ENCODE measurements around the gene BEND4. TPM values are rescaled to one million over a fixed set of nuclear protein-coding genes. Genes with fewer than 3 reads are reported as not detected.
"Not testable (repeated sequence)": the region's sequence is repeated elsewhere in the genome, so short reads cannot be mapped to it uniquely, and the experiment has no call there.

The BEND4 gene
- total RNA-seq = under 1 TPM; 0.42 to 0.62 TPM

GRCh38 chr4:42152507-42153504 is at the start of gene BEND4:
TSS of gene BEND4 (minus strand) at chr4:42152655. CDS start at chr4:42152143, 512 bp downstream.
- ChIA-PET CTCF (no interaction called here), POLR2A (no interaction called here)
- H3K27me3 Mint-ChIP-seq = peaks cover 46% of the 10 kb centered on the region
- peak within 1 kb of the TSS; percentile 69 for H3K4me3 Mint-ChIP-seq
- intact Hi-C loops (cut with DNase I, micrococcal nuclease) = loop anchor here in 1 of 2 experiments (5.0 kb wide), 1 partner anchor 271 kb away; no protein-coding TSS in a partner anchor
- ATAC-seq (peak; percentile 23), DNase-seq (peak; percentile 9)
- H3K4me1 Mint-ChIP-seq = peaks cover 11% of the 10 kb centered on the region
- no peaks in the 10 kb centered on the region for H3K9me3 Mint-ChIP-seq (ENCODE audit: low read depth)
- H3K27ac Mint-ChIP-seq = no peak within 1 kb of the TSS
- no peaks in the 10 kb centered on the region for H3K36me3 Mint-ChIP-seq (ENCODE audit: low read depth)

- ATAC-seq (no peak), DNase-seq (no peak)
- no peak overlapping the region for H3K4me3 Mint-ChIP-seq
- H3K9me3 Mint-ChIP-seq (ENCODE audit: low read depth) = no peaks in the 10 kb centered on the region
- H3K36me3 Mint-ChIP-seq (ENCODE audit: low read depth) = no peaks in the 10 kb centered on the region
- H3K27me3 Mint-ChIP-seq = peaks cover 3% of the 10 kb centered on the region
- intact Hi-C loops (cut with DNase I, micrococcal nuclease) = no loop called here
- no peaks in the 10 kb centered on the region for H3K4me1 Mint-ChIP-seq
- POLR2A ChIA-PET = no interaction called here
- CTCF ChIA-PET = no interaction called here
- no peak overlapping the region for H3K27ac Mint-ChIP-seq
Measured at GRCh38 chr4:42197341-42197740, 44.9 kb upstream of the BEND4 start.

GRCh38 chr4:42172921-42173320 is 20.5 kb upstream of the BEND4 start:
- H3K27ac Mint-ChIP-seq = no peak overlapping the region
- ATAC-seq (no peak), DNase-seq (no peak)
- ChIA-PET CTCF (no interaction called here), POLR2A (no interaction called here)
- H3K27me3 Mint-ChIP-seq = peaks cover 6% of the 10 kb centered on the region
- no peaks in the 10 kb centered on the region for H3K9me3 Mint-ChIP-seq (ENCODE audit: low read depth)
- H3K4me3 Mint-ChIP-seq = no peak overlapping the region
- H3K4me1 Mint-ChIP-seq = no peaks in the 10 kb centered on the region
- H3K36me3 Mint-ChIP-seq (ENCODE audit: low read depth) = no peaks in the 10 kb centered on the region
- intact Hi-C loops (cut with DNase I, micrococcal nuclease) = no loop called here

- DNase-seq (no peak), ATAC-seq (no peak)
- Mint-ChIP-seq H3K36me3 (ENCODE audit: low read depth) (no peaks in the 10 kb centered on the region), H3K27ac (no peak overlapping the region), H3K4me3 (no peak overlapping the region), H3K4me1 (no peaks in the 10 kb centered on the region), H3K27me3 (peaks cover 6% of the 10 kb centered on the region), H3K9me3 (ENCODE audit: low read depth) (no peaks in the 10 kb centered on the region)
- ChIA-PET POLR2A (no interaction called here), CTCF (no interaction called here)
- intact Hi-C loops (cut with DNase I, micrococcal nuclease) = no loop called here
Measured at GRCh38 chr4:42172128-42172790, 19.8 kb upstream of the BEND4 start.

GRCh38 chr4:42167709-42168108 is 15.3 kb upstream of the BEND4 start:
- intact Hi-C loops (cut with DNase I, micrococcal nuclease) = no loop called here
- H3K9me3 Mint-ChIP-seq (ENCODE audit: low read depth) = peaks cover 4% of the 10 kb centered on the region
- no peaks in the 10 kb centered on the region for H3K36me3 Mint-ChIP-seq (ENCODE audit: low read depth)
- no peak for DNase-seq
- no peak overlapping the region for H3K4me3 Mint-ChIP-seq
- ChIA-PET CTCF (no interaction called here), POLR2A (no interaction called here)
- no peaks in the 10 kb centered on the region for H3K4me1 Mint-ChIP-seq
- H3K27ac Mint-ChIP-seq = no peak overlapping the region
- H3K27me3 Mint-ChIP-seq = peaks cover 8% of the 10 kb centered on the region
- ATAC-seq = peak; percentile 26

GRCh38 chr4:42166186-42166585 is 13.7 kb upstream of the BEND4 start:
- H3K27ac Mint-ChIP-seq; ATAC-seq; H3K27me3 Mint-ChIP-seq; POLR2A ChIA-PET; CTCF ChIA-PET; H3K4me1 Mint-ChIP-seq; DNase-seq; intact Hi-C loops (cut with DNase I, micrococcal nuclease); H3K9me3 Mint-ChIP-seq (ENCODE audit: low read depth); H3K4me3 Mint-ChIP-seq; H3K36me3 Mint-ChIP-seq (ENCODE audit: low read depth): not testable (repeated sequence)

- Mint-ChIP-seq H3K27ac (no peak overlapping the region), H3K4me1 (no peaks in the 10 kb centered on the region), H3K4me3 (no peak overlapping the region), H3K27me3 (peaks cover 23% of the 10 kb centered on the region), H3K36me3 (ENCODE audit: low read depth) (no peaks in the 10 kb centered on the region), H3K9me3 (ENCODE audit: low read depth) (peaks cover 4% of the 10 kb centered on the region)
- intact Hi-C loops (cut with DNase I, micrococcal nuclease) = no loop called here
- POLR2A ChIA-PET = no interaction called here
- no peak for DNase-seq
- CTCF ChIA-PET = interaction anchor here (0.6 kb wide), 1 partner anchor 866 kb away, joined by 3 read pairs; no protein-coding TSS in a partner anchor
- ATAC-seq = no peak
Measured at GRCh38 chr4:42159271-42160001, 7.0 kb upstream of the BEND4 start.

GRCh38 chr4:42151568-42152506 is 618 bp downstream of the BEND4 start:
- Mint-ChIP-seq H3K9me3 (ENCODE audit: low read depth) (no peaks in the 10 kb centered on the region), H3K36me3 (ENCODE audit: low read depth) (no peaks in the 10 kb centered on the region), H3K27me3 (peaks cover 48% of the 10 kb centered on the region), H3K4me1 (peaks cover 11% of the 10 kb centered on the region), H3K27ac (no peak overlapping the region), H3K4me3 (peak overlapping the region; percentile 69)
- ATAC-seq = peak; percentile 61
- ChIA-PET CTCF (no interaction called here), POLR2A (no interaction called here)
- intact Hi-C loops (cut with DNase I, micrococcal nuclease) = loop anchor here in 1 of 2 experiments (5.0 kb wide), 1 partner anchor 270 kb away; no protein-coding TSS in a partner anchor
- DNase-seq = peak; percentile 50

GRCh38 chr4:42150653-42151567 is 1.5 kb downstream of the BEND4 start:
- ATAC-seq = no peak
- no peak for DNase-seq
- H3K4me1 Mint-ChIP-seq = peaks cover 11% of the 10 kb centered on the region
- no peaks in the 10 kb centered on the region for H3K36me3 Mint-ChIP-seq (ENCODE audit: low read depth)
- ChIA-PET CTCF (no interaction called here), POLR2A (no interaction called here)
- peak overlapping the region; percentile 69 for H3K4me3 Mint-ChIP-seq
- no peaks in the 10 kb centered on the region for H3K9me3 Mint-ChIP-seq (ENCODE audit: low read depth)
- intact Hi-C loops (cut with DNase I, micrococcal nuclease) = loop anchor here in 1 of 2 experiments (5.0 kb wide), 1 partner anchor 269 kb away; no protein-coding TSS in a partner anchor
- H3K27ac Mint-ChIP-seq = no peak overlapping the region
- H3K27me3 Mint-ChIP-seq = peaks cover 49% of the 10 kb centered on the region

- Mint-ChIP-seq H3K27ac (no peak overlapping the region), H3K27me3 (peaks cover 50% of the 10 kb centered on the region), H3K4me3 (no peak overlapping the region), H3K9me3 (ENCODE audit: low read depth) (no peaks in the 10 kb centered on the region), H3K36me3 (ENCODE audit: low read depth) (no peaks in the 10 kb centered on the region), H3K4me1 (peaks cover 11% of the 10 kb centered on the region)
- intact Hi-C loops (cut with DNase I, micrococcal nuclease) = no loop called here
- CTCF ChIA-PET = no interaction called here
- POLR2A ChIA-PET = no interaction called here
- DNase-seq (no peak), ATAC-seq (no peak)
Measured at GRCh38 chr4:42149004-42149403, 3.5 kb downstream of the BEND4 start.

Data from activated CD4-positive, alpha-beta T cell treated with anti-CD3 and anti-CD28 coated beads for 36 hours (primary cell).